MCF 10A (cell line): ENCODE measurements around the gene GSS. TPM values are rescaled to one million over a fixed set of nuclear protein-coding genes. Genes with fewer than 3 reads are reported as not detected.

Source experiments
- BruUV-seq: library from RNA; stranded (reverse); fragments of 400-500 nt; replicated peaks from 2 replicates; lab custom pipeline; 2021; lab: Mats Ljungman, UMichigan
- CTCF ChIA-PET: fragments of 300-600 bp; sonication (Branson Sonifier 250); formaldehyde crosslinking; extraction: SDS; loops from one replicate; lab custom pipeline; 2021; ENCODE audit warnings: antibody characterized with exemption, inconsistent platforms; lab: Yijun Ruan, JAX
- POLR2A ChIA-PET: fragments of 300-600, 350-650 bp; sonication (Branson Sonifier 250); formaldehyde crosslinking; extraction: SDS; loops from one replicate; lab custom pipeline; 2020; ENCODE audit warnings: antibody characterized with exemption, inconsistent platforms; lab: Yijun Ruan, JAX
- DNase-seq: peaks from one replicate; pipeline ENCODE4 v3.0.0-alpha.2; 2018; ENCODE audit not compliant: unreplicated experiment
- H3K27ac Mint-ChIP-seq: one replicate; pipeline ENCODE4 v1.8.0; 2022; ENCODE audit warnings: mild to moderate bottlenecking, low read depth, mixed read lengths; ENCODE audit not compliant: unreplicated experiment
- H3K27me3 Mint-ChIP-seq: one replicate; pipeline ENCODE4 v1.8.0; 2022; ENCODE audit warnings: mixed read lengths; ENCODE audit not compliant: insufficient read depth, unreplicated experiment
- H3K36me3 Mint-ChIP-seq: one replicate; pipeline ENCODE4 v1.8.0; 2022; ENCODE audit warnings: mild to moderate bottlenecking, moderate library complexity, mixed read lengths; ENCODE audit not compliant: insufficient read depth, unreplicated experiment
- H3K4me1 Mint-ChIP-seq: one replicate; pipeline ENCODE4 v1.8.0; 2022; ENCODE audit warnings: mixed read lengths; ENCODE audit not compliant: insufficient read depth, unreplicated experiment
- H3K4me3 Mint-ChIP-seq: one replicate; pipeline ENCODE4 v1.8.0; 2022; ENCODE audit warnings: mild to moderate bottlenecking, moderate library complexity, mixed read lengths; ENCODE audit not compliant: unreplicated experiment
- H3K9me3 Mint-ChIP-seq: one replicate; pipeline ENCODE4 v1.8.0; 2022; ENCODE audit warnings: mixed read lengths; ENCODE audit not compliant: unreplicated experiment
- intact Hi-C: fragments of 100-400 bp; cut with micrococcal nuclease; formaldehyde crosslinking; loops from 2 replicates; pipeline ENCODE4 v1.14.1; 2022
- total RNA-seq: library from RNA; stranded (reverse); gene quantifications from 2 replicates; pipeline ENCODE4 v1.2.3, GENCODE V29; 2022
- TF ChIP-seq, protein P1 (sequence below): fragments of 200-600 bp; IDR thresholded peaks from one replicate; pipeline ENCODE4 v1.8.0; 2022; ENCODE audit warnings: antibody characterized with exemption, mild to moderate bottlenecking; ENCODE audit not compliant: unreplicated experiment

Gene GSS
- total RNA-seq, 1 experiment from 2014 or later: 115 TPM

- CTCF ChIA-PET: interaction anchor here (0.5 to 13.1 kb wide), 4 partner anchors 16 to 98 kb away, joined by 3 to 279 read pairs (median 3); partner anchors contain the start of genes ACSS2 and GGT7
- H3K27ac Mint-ChIP-seq: no peak overlapping the region
Measured at GRCh38 chr20:34951652-34952051, 4.0 kb downstream of the GSS start.

GRCh38 chr20:34951252-34951651 is 4.4 kb downstream of the GSS start:
- H3K27me3 Mint-ChIP-seq: no peaks in the 10 kb centered on the region
- H3K27ac Mint-ChIP-seq: no peak overlapping the region
- intact Hi-C loops: no loop called here
- no TSS peak for BruUV-seq
- TF ChIP-seq, protein P1, sequence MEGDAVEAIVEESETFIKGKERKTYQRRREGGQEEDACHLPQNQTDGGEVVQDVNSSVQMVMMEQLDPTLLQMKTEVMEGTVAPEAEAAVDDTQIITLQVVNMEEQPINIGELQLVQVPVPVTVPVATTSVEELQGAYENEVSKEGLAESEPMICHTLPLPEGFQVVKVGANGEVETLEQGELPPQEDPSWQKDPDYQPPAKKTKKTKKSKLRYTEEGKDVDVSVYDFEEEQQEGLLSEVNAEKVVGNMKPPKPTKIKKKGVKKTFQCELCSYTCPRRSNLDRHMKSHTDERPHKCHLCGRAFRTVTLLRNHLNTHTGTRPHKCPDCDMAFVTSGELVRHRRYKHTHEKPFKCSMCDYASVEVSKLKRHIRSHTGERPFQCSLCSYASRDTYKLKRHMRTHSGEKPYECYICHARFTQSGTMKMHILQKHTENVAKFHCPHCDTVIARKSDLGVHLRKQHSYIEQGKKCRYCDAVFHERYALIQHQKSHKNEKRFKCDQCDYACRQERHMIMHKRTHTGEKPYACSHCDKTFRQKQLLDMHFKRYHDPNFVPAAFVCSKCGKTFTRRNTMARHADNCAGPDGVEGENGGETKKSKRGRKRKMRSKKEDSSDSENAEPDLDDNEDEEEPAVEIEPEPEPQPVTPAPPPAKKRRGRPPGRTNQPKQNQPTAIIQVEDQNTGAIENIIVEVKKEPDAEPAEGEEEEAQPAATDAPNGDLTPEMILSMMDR: no peak
- no peaks in the 10 kb centered on the region for H3K9me3 Mint-ChIP-seq
- ChIA-PET POLR2A (interaction anchor here (1.5 to 4.2 kb wide), 4 partner anchors 18 to 79 kb away, joined by 5 to 32 read pairs (median 8); partner anchors contain the start of genes ACSS2 and GGT7), CTCF (interaction anchor here (0.5 to 13.1 kb wide), 2 partner anchors 16 to 79 kb away, joined by 3 to 279 read pairs; partner anchors contain the start of genes ACSS2 and GGT7)
- H3K4me1 Mint-ChIP-seq: peaks cover 25% of the 10 kb centered on the region
- no peak for DNase-seq
- H3K36me3 Mint-ChIP-seq: peaks cover 34% of the 10 kb centered on the region
- H3K4me3 Mint-ChIP-seq: no peak overlapping the region

More at GRCh38 chr20:34951652-34952051, 4.0 kb downstream of the GSS start:
- Mint-ChIP-seq H3K4me1 (peaks cover 28% of the 10 kb centered on the region), H3K4me3 (no peak overlapping the region), H3K27me3 (no peaks in the 10 kb centered on the region), H3K9me3 (no peaks in the 10 kb centered on the region), H3K36me3 (peaks cover 31% of the 10 kb centered on the region)
- intact Hi-C loops: no loop called here
- TF ChIP-seq, protein P1: no peak
- BruUV-seq: no TSS peak
- POLR2A ChIA-PET: interaction anchor here (1.5 to 4.2 kb wide), 3 partner anchors 29 to 79 kb away, joined by 5 to 32 read pairs (median 10); partner anchors contain the start of genes ACSS2 and GGT7
- no peak for DNase-seq

DNA sequence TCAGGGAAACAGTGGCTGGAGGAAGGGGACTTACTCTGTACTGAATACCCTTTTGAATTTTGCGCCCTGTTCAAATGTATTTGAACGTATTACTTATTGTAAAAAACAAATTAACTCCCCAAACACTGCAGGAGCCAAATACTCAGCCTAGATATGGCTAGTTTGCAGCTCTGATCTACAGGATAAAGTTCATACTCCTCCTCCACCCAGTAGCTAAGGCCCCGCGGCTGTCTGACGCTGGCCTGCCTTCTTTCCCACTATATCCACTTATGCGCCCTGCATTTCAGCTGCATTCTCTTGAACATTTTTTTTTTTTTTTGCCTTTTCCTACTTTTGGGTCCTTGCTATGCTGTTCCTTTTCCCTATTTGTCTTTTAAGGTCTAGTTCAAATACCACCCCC is 6.5 kb downstream of the GSS start:
- Mint-ChIP-seq H3K27ac (peak overlapping the region; percentile 37), H3K9me3 (no peaks in the 10 kb centered on the region), H3K4me3 (no peak overlapping the region), H3K27me3 (no peaks in the 10 kb centered on the region), H3K4me1 (peaks cover 20% of the 10 kb centered on the region), H3K36me3 (peaks cover 43% of the 10 kb centered on the region)
- TF ChIP-seq, protein P1: no peak
- POLR2A ChIA-PET: interaction anchor here (1.2 to 4.2 kb wide), 2 partner anchors 74 to 124 kb away, joined by 3 to 32 read pairs; partner anchors contain the start of genes ACSS2 and NCOA6
- CTCF ChIA-PET: interaction anchor here (0.7 to 13.1 kb wide), 2 partner anchors 77 to 115 kb away, joined by 3 to 279 read pairs; partner anchors contain the start of genes ACSS2 and GGT7
- no TSS peak for BruUV-seq
- intact Hi-C loops: no loop called here
- no peak for DNase-seq

- no peak overlapping the region for H3K4me3 Mint-ChIP-seq
- BruUV-seq: no TSS peak
- POLR2A ChIA-PET: interaction anchor here (0.6 to 1.2 kb wide), 4 partner anchors 21 to 636 kb away, joined by 3 to 4 read pairs (median 3); partner anchors contain the start of gene ACSS2
- TF ChIP-seq, protein P1: no peak
- DNase-seq: peak; percentile 27
- H3K27ac Mint-ChIP-seq: no peak overlapping the region
- H3K36me3 Mint-ChIP-seq: peaks cover 43% of the 10 kb centered on the region
- intact Hi-C loops: loop anchor here (1.0 kb wide), 1 partner anchor 74 kb away; no protein-coding TSS in a partner anchor
- CTCF ChIA-PET: interaction anchor here (0.8 to 13.1 kb wide), 2 partner anchors 76 to 113 kb away, joined by 3 to 279 read pairs; partner anchors contain the start of genes ACSS2 and GGT7
- H3K4me1 Mint-ChIP-seq: peaks cover 31% of the 10 kb centered on the region
- H3K9me3 Mint-ChIP-seq: no peaks in the 10 kb centered on the region
- H3K27me3 Mint-ChIP-seq: no peaks in the 10 kb centered on the region
Measured at GRCh38 chr20:34948030-34948429, 7.6 kb downstream of the GSS start.
